Hematopoietic multipotent progenitor cell treated with erythropoietin and hydrocortisone succinate and interleukin-3 and kit ligand, for 8 days (in vitro differentiated cells): ENCODE data around the gene TMEM151A.
A peak's percentile ranks its signal among the peaks of the same experiment; 100 is the strongest.
"Not testable (repeated sequence)": the region's sequence is repeated elsewhere in the genome, so short reads cannot be mapped to it uniquely, and the experiment has no call there.

Source experiments
- DNase-seq: peaks from one replicate; pipeline ENCODE4 v3.0.0-alpha.2; 2015

TMEM151A gene

DNA sequence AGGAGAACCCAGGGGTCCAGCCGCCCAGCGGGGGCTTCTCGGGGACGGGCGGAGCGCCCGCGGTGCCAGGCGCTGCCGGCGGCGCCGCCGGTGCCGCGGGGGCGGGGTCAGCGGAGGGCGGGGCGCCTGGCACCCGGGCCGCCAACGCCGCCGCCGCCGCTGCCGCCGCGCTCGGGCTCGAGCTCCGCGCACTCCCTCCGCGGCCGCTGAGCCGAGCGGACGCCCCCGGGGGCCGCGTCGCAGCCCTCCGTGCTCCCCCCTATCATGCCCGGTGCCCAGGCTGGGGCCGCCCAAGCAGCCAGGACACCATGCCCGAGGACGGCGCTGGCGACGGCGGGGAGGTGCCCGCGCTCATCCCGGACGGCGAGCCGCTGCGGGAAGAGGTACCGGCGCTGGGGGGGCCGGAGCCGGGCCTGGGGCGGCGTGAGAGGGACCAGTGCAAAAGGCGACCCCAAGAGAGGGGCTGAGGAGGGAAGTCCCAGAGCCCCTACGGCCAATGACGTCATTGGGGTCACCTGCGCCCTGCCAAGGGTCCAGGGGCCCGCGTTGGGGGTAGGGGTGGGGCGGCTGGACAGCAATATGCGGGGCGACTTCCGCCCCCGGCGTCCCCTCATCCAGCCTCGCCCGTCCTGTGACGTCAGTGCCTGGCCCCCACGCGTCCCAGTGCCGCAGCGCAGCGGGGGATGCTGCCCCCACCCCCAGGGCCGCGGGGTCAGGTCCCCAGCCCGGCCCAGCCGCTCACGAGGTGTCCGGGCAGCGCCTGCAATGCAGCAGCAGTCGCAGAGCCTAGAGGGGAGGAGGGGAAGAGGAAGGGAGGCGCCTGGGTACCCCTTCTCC lies at the start of gene TMEM151A:
Gene TMEM151A (plus strand): TSS at position 189 of the 837 bp plus-strand sequence. CDS start 120 bp downstream, at position 309.
- no peak for DNase-seq

DNA sequence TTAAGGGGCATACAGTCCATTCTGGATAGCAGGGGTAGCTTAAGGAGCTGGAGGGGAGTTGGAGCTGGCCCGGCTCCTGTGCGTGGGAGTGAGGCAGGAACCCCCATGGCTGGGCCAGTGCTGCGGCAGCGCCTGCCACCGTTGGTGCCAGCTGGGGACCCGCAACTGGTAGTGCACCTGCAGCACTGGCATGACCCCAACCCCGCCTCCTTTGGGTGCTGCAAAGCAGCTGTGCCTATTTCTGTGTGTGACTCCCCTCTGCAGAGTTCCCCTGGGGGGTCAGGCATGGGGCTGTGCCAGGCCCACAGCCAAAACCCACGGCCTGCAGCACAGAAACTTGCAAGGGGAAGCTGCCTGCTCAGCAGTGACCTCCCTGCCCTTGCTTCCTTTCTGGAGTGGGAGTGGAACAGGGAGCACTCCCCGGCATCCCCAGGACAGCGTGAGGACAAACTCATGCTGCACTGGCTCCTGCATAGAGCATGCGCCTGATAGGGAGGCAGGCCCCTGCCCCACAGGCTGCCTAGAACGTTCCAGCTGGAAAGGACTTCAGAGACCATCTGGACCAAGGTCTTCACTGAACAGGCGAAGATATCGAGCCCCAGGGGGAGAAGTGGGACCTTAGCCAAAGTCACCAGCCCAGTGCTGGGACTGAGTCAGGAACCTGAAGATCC lies 49.5 kb upstream of the TMEM151A start:
- DNase-seq = no peak

DNA sequence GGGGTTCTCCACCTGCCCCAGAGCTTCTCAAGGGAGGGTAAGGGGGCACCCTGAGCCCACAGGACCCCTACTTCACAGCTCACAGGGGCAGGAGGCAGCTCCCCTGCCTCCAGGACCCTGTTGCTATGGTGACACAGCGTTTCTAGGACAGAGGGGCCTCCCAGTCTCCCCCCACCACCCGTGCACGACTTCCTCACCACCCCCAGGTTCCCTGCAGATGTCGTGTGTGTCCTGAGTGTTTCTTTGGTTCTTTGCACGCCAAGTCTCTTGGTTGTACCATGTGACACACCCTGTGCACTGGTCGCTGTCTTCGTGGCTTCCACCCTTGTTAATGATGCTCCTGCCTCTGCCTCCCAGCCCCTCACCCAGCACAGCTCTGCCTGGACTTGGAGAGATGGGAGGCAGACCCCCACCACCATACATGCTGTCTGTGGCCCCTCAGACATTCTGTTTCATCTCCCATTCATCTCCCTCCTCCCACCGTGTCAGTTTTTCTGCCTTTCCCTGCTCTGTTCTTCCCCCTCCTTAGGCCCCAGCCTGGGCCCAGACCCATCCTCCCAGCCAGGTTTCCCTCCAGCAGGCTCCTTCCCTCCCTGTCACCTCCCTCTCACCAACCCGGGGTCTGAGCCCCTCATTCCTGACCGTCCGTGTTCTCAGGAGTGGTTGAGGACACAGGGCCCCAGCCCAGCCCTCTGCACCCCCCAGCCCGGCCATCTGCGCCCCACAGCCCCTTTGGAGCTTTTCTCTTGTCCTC lies 47.7 kb upstream of the TMEM151A start:
- DNase-seq = no peak

DNA sequence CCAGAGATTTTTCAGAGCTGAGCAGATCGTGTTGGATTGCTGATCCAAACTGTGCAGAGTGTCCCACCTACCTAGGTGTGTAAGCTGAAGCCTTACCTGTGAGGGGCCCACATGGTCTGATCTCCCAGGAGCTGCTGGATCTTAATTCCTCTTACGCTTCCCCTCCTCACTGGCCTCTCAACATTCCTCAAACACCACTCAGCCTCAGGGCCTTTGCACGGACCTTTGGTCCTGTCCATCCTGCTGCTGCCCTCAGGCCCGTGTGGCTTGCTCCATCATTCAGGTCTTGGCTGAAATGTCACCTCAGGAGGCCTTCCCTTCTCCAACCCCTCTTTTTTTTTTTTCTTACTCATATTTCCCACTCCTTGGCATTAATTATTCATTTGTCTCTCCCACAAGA lies 44.4 kb upstream of the TMEM151A start:
- DNase-seq = no peak

DNA sequence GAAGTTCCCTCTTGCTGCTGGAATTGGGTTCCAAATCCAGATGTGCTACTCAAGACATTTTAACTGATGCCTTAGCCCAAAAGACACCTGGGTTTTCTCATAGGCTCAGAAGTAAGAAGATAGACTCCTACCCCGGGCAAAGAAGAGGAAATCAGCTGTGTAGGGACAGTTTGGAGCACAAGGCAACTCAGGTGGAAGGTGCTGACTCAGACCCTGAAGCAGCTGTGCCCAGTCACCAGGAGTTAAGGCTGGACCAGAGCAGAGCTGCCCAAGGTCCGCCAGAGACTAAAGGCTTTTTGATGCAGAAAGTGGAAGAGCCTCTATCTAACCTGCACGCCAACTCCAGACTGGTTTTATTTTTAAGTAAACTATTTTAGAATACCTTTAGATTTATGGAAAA lies 43.9 kb upstream of the TMEM151A start:
- no peak for DNase-seq

DNA sequence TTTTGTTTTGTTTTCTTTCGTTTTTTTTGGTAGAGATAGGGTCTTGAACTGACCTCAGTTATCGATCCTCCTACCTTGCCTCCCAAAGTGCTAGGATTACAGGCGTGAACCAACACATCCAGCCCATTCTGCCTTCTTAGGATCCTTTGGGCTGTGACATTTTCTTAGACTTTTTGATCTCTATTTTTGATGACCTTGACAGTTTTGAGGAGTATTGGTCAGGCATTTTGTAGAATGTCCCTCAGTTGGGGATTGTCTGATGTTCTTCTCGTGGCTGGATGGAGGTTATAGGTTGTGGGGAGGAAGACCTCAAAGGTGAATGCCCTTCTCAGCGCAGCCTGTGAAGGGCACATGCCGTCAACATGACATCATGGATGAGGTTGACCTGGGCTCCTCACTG lies 42.8 kb upstream of the TMEM151A start:
- DNase-seq = no peak

DNA sequence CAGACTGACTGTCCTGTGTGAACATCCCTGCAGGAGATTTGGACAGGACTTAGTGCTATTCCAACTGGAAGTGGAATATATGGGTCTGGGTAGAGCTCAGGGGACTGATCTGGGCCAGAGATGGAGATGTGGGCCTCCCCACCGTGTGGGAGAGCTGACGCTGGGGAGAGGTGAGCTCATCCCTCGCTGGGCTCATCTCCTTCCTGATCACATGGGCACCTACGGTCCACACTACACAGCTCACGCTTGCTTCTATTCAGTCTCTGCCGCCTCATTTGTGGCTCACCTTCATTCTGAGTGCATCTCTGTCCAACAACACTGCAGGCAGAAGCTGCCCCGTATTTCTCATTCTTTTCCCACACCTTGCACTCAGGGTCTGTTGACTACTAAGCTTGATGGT lies 39.9 kb upstream of the TMEM151A start:
- no peak for DNase-seq

DNA sequence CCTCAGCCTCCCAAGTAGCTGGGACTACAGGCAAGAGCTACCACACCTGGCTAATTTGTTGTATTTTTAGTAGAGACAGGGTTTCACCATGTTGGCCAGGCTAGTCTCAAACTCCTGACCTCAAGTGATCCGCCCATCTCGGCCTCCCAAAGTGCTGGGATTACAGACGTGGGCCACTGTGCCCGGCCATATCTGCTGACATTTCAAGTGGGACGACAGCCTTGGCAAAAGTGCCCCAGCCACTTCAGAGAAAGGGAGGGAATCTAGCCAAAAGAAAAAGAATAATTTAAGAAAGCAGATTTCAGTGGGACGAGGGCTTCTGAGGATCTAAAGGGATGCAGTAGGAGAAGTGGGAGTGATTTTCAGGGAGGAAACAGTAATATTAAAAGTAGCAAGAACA lies 38.6 kb upstream of the TMEM151A start:
- not testable (repeated sequence) for DNase-seq

DNA sequence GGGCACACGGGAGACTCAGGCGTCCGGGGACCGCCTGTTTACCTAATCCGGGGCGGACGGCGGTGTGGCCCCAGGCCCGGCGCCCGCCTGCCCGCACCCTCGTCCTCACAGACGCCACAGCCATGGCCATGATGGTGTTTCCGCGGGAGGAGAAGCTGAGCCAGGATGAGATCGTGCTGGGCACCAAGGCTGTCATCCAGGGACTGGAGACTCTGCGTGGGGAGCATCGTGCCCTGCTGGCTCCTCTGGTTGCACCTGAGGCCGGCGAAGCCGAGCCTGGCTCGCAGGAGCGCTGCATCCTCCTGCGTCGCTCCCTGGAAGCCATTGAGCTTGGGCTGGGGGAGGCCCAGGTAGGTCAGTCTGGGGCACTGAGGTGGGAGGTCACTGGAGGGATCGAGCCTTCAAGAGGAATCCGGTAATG lies 33.2 kb upstream of the TMEM151A start:
- DNase-seq = no peak

DNA sequence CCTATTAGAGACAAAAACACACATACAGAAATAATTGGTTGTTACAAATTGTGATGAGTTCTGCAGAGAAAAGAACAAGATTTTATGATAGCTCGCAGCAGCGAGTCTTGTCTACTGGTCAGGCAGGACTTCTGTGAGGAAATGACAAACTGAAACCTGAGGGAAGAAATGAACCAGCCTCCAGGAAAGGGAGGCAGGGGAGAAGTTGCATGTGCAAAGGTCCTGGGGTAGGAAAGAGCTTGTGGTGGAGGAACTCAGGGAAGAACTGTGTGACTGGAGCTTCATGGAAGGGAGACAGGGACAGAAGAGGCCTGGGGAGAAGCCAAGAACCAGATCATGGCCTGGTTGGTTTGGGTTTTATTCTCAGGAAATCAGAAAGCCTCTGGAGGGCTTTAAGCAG lies 32.5 kb upstream of the TMEM151A start:
- no peak for DNase-seq

DNA sequence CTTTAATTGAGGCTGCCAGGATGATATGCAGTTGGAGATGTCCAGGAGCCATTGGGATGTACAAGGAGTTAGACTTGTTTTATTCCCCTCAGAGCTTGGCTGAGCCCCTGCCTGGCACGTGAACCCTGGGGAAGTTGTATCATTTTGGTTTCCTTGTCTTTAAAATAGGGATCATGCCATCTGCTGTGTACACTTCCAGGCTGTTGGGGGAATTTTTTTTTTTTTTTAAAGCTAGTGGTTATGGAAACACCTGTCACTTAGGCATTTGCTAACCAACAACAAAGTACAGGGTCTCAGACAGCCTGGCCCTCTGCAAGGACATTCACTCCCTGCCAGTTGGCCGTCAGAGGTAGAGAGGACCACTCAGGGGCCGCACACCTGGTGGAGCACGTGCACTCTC lies 31.7 kb upstream of the TMEM151A start:
- DNase-seq = no peak

DNA sequence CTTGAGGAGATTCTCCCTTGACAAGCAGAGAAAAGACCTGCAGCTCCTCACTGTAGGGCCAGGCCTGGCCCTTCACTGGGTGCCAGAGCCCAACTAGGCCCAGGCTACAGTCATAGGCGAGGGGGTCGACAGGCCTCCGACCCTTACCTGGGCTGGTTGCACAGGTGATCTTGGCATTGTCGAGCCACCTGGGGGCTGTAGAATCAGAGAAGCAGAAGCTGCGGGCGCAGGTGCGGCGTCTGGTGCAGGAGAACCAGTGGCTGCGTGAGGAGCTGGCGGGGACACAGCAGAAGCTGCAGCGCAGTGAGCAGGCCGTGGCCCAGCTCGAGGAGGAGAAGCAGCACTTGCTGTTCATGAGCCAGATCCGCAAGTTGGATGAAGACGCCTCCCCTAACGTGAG lies 30.1 kb upstream of the TMEM151A start:
- DNase-seq = no peak

DNA sequence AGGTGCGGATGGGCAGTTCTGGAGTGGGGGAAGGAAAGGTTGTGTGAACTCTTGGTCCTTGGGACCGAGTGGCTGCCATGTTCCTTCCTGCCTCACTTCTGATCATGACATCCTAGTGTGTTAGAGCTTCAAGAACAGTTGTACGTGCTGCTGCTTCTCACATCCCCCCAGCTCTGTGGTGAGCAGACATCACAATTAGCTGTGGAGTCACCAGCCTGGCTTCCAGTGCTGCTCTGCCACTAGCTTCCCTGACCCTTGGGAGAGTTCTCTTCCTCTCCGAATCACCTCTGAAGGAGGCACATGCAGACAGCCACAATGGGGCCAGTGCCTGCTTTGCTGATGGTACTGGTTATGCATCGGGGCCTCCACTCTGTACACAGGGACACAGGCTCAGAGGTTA lies 29.5 kb upstream of the TMEM151A start:
- DNase-seq = no peak

DNA sequence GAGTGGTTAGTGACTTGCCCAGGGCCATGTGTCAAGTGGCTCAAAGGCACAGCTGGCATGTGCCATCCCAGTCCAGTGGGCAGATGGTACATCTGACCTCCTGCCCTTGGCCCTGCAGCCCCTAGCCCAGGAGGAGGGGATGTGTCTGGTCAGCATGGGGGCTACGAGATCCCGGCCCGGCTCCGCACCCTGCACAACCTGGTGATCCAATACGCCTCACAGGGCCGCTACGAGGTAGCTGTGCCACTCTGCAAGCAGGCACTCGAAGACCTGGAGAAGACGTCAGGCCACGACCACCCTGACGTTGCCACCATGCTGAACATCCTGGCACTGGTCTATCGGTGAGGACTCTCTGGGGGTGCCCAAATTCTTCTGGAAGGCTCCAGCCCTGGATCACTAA lies 29.0 kb upstream of the TMEM151A start:
- no peak for DNase-seq

DNA sequence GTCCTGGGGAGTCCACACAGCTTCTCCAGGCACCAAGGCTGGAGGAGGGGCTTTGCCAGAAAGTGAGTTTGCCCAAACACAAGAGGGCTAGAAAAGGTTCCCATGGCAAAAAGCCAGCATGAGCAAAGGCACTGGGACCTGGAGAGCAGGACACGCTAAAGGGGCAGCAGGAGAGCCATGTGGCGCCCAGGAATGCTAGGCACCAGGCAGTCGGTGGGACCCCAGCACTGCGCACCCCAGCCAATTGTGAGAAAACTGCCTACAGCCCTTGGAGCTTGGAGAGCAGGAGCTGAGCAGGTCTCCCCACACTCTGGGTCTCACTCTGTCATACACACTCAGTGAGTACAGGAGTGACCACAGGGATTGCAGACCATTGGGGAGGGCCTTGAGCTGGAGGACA lies 28.5 kb upstream of the TMEM151A start:
- DNase-seq = no peak

DNA sequence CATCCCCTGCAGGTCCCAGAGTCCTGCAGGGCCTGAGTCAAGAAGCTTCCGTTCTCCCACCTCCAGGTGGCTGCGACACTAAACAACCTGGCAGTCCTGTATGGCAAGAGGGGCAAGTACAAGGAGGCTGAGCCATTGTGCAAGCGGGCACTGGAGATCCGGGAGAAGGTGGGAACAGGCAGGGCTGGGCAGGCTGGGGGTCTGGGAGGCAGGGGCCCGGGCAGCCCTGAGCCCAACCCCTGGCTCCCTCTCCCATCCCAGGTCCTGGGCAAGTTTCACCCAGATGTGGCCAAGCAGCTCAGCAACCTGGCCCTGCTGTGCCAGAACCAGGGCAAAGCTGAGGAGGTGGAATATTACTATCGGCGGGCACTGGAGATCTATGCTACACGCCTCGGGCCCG lies 27.9 kb upstream of the TMEM151A start:
- DNase-seq = no peak

DNA sequence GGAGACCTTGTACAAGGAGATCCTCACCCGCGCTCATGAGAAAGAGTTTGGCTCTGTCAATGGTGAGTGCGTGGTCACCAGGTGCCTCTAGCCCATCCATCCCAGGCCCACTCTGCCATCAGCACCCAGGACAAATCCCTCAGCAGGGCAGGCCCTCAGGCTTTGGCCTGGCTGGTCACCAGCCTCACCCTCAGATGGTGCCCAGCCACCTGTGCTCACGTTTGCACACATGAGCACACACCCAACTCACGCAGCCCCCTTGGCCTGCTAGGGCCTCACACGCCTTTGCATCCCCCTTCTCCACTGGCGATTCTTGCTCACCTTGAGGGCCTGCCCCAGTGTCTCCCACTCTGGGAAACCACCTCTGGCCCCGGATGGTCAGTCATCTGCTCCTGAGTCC lies 27.3 kb upstream of the TMEM151A start:
- no peak for DNase-seq

DNA sequence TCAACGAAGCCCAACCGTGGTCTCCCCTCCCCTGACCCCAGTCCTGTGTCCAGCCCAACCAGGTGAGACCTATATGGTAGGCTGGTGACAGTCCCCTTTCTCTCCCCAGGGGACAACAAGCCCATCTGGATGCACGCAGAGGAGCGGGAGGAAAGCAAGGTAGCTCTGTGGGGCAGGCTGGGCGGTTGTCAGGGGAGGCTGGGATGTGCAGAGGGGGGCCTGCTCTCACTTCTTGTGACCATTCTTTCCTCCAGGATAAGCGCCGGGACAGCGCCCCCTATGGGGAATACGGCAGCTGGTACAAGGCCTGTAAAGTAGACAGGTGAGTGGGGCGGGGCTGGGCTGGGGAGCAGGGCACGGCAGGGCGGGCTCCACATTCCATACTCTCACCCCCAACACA lies 26.8 kb upstream of the TMEM151A start:
- DNase-seq = peak; percentile 29

DNA sequence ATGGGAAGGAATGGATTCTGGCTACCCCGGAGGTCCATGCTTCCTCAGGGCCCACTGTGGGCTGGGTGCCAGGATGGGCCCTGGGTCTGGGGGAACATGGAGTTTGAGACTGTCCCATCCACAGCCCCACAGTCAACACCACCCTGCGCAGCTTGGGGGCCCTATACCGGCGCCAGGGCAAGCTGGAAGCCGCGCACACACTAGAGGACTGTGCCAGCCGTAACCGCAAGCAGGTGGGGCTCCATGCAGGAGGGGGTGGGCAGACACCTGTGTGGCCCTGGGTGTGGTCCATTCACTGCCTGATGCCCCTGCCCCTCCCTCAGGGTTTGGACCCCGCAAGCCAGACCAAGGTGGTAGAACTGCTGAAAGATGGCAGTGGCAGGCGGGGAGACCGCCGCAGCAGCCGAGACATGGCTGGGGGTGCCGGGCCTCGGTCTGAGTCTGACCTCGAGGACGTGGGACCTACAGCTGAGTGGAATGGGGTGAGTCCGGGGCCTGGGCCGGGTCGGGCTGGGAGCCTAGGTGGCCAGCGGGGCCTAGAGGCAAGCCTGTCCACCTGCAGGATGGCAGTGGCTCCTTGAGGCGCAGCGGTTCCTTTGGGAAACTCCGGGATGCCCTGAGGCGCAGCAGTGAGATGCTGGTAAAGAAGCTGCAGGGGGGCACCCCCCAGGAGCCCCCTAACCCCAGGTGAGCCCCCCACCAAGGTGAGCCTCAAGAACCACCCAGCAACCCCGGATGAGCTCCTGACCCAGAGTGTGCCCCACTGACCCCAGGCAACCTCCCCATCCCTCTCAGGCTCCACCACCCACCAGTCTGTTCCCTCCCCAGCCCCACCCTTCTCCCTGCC lies 25.9 kb upstream of the TMEM151A start:
- DNase-seq = no peak

DNA sequence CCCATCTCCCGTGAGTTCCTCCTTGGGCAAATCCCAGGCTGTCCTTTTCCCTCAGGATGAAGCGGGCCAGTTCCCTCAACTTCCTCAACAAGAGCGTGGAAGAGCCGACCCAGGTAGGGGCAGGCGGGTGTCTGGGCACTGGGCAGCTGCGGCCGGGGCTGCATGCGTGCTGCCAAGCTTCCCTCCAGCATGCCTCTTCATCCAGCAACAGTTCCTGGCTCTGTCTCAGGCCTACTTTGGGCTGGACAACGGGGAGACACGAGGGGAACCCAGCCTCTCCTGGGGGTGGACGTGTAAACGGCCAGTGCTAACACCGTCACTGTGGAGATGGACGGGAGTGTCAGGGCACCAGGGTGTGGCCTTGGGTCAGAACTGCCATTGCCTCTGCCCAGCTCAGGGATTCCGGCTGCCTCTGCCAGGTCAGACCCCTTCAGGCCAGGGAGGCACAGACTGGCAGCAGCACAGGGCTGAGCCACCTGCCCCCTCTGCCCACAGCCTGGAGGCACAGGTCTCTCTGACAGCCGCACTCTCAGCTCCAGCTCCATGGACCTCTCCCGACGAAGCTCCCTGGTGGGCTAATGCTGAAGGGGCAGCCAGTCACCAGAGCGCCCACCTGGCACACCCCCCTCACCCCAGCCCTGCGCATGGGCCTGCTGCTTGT lies 25.2 kb upstream of the TMEM151A start:
- no peak for DNase-seq

DNA sequence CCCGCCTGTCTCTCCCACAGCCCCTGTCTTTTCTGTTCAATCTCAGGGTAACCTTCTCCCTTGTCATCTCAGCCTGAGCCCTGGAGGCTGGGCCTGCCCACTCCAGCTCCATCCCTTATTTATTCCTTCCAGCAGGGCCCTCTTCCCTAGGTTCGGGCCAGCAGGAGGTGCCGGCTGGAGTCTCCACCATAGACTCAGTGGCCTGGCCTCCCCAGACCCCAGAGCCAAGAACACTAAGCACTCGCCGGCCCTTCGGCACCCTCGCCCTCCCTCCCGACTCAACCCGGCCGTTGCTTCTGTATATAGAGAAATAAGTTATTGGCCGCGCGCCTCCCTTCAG lies 24.7 kb upstream of the TMEM151A start:
- DNase-seq = no peak
